ENCODE data around the gene RNF182.
"Not testable (repeated sequence)": the region's sequence is repeated elsewhere in the genome, so short reads cannot be mapped to it uniquely, and the experiment has no call there.

Gene RNF182, protein sequence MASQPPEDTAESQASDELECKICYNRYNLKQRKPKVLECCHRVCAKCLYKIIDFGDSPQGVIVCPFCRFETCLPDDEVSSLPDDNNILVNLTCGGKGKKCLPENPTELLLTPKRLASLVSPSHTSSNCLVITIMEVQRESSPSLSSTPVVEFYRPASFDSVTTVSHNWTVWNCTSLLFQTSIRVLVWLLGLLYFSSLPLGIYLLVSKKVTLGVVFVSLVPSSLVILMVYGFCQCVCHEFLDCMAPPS

DNA sequence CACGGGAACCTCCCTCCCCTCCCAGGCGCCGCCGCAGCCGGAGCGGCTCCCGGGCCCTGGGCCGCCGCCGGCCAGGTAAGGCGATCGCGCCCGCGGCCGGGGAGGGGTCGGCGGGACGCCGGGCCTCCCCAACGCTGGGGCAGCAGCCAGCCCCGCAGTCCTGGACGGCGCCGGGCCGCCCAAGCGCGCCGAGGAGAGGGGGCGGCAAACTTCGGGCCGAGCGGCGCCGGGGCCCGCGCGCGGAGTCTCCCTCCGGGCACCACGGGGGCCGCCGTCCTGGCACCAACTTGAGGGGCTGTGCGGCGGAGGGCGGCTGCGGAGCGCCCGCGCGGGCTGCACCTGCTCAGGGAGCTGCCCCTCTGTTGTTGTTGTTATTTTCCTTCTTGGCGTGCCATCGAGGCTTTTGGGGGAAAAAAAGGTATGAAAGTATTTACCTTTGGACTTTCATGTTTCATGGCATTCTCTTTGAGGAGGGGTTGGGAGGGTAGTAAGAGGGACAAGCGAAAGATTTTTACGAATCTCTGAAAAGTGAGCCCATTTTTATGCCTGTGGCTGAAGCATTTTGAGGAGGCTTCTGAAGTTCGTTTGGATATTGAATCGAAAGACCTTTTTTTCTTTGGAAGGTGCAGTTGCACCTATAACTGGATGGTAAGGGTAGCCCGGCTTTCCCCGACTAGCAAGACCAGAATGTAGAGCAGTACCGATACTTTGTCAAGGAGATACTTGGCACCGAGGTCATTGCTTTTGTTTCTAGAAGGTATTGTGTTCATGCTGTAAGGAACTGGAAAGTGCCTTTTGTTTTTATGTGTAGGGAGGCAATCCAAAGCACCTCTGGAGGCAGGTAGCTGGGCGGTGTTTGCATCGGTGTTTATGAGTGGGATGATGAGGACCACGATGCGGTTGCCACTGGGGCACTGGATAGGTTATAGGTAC lies at the start of gene RNF182:
RNF182 (plus strand) TSS at position 4 of the 933 bp plus-strand sequence. CDS start 52,168 bp downstream, outside the sequence.
- H3K9me3 ChIP-seq (ENCODE audit: control insufficient read depth in 1 of 2, low read length in 2 of 2) = no peaks in the 10 kb centered on the region
- H3K36me3 ChIP-seq (ENCODE audit: control insufficient read depth in 1 of 2, insufficient read depth in 2 of 2, low read length in 2 of 2) = no peaks in the 10 kb centered on the region
- H3K27me3 ChIP-seq (ENCODE audit: low read depth, low read length) = peaks cover 30% of the 10 kb centered on the region
- H3K4me1 ChIP-seq (ENCODE audit: control insufficient read depth in 1 of 2, insufficient read depth in 2 of 2, low read length in 2 of 2) = peaks cover 5 to 14% of the 10 kb centered on the region in 2 donors
- peak within 1 kb of the TSS; percentile 47 to 59 for H3K4me3 ChIP-seq (ENCODE audit: low read depth in 1 of 2, low read length in 2 of 2)
- H3K27ac ChIP-seq (ENCODE audit: low read length) = no peak within 1 kb of the TSS

DNA sequence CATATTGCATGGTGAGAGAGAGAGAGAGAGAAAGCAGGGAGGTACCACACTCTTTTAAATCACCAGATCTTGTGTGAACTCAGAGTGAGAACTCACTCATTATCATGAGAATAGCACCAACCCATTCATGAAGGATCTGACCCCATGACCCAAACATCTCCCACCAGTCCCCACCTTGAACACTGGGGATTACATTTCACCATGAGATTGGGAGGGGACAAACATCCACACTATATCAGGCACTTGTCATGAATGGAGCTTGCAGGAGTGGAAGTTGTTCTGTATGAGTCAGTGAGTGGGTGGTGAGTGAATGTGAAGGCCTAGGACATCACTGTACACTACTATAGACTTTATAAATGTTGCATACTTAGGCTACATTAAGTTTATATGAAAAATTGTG lies 47.7 kb upstream of the RNF182 start:
- H3K9me3 ChIP-seq (ENCODE audit: control insufficient read depth in 1 of 2, low read length in 2 of 2) = no peaks in the 10 kb centered on the region
- H3K27ac ChIP-seq (ENCODE audit: low read length) = no peak overlapping the region
- H3K36me3 ChIP-seq (ENCODE audit: control insufficient read depth in 1 of 2, insufficient read depth in 2 of 2, low read length in 2 of 2) = no peaks in the 10 kb centered on the region
- H3K4me1 ChIP-seq (ENCODE audit: control insufficient read depth in 1 of 2, insufficient read depth in 2 of 2, low read length in 2 of 2) = peaks cover 0 to 10% of the 10 kb centered on the region in 2 donors
- no peak overlapping the region for H3K4me3 ChIP-seq (ENCODE audit: low read depth in 1 of 2, low read length in 2 of 2)
- H3K27me3 ChIP-seq (ENCODE audit: low read depth, low read length) = no peaks in the 10 kb centered on the region

DNA sequence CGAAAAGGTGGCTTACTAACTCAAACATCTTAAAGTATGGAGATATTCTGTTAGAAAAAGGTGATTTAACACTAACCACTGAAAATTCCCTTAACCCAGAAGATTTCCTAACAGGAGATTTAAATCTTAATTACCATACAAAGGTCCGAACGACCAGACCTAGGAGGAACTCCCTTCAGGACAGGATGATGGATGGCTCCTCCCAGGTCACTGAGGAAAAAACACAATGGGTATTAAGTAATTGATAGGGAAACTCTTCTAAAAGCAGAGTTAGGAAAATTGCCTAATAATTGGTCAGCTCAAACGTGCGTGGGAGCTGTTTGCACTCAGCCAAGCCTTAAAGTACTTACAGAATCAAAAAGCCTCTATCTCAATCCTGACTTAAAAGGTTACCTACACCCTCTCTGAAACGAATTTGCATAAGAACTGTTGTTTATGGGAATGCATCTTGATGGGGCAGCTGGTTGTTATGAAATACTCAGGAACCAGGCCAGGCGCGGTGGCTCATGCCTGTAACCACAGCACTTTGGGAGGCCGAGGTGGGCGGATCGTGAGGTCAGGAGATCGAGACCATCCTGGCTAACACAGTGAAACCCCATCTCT lies 44.6 kb upstream of the RNF182 start:
- not testable (repeated sequence) for H3K4me1 ChIP-seq (ENCODE audit: control insufficient read depth in 1 of 2, insufficient read depth in 2 of 2, low read length in 2 of 2)

DNA sequence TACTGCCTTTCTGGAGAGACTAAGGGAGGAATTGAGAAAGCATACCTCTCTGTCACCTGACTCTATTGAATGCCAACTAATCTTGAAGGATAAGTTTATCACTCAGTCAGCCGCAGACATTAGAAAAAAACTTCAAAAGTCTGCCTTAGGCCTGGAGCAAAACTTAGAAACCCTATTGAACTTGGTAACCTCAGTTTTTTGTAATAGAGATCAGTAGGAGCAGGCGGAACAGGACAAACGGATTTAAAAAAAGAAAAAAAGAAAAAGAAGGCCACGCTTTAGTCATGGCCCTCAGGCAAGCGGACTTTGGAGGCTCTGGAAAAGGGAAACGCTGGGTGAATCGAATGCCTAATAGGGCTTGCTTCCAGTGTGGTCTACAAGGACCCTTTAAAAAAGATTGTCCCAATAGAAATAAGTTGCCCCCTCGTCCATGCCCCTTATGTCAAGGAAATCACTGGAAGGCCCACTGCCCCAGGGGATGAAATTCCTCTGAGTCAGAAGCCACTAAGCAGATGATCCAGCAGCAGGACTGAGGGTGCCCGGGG lies 43.1 kb upstream of the RNF182 start:
- no peaks in the 10 kb centered on the region for H3K27me3 ChIP-seq (ENCODE audit: low read depth, low read length)
- no peaks in the 10 kb centered on the region for H3K9me3 ChIP-seq (ENCODE audit: control insufficient read depth in 1 of 2, low read length in 2 of 2)
- H3K27ac ChIP-seq (ENCODE audit: low read length) = no peak overlapping the region
- no peak overlapping the region for H3K4me3 ChIP-seq (ENCODE audit: low read depth in 1 of 2, low read length in 2 of 2)
- no peaks in the 10 kb centered on the region for H3K36me3 ChIP-seq (ENCODE audit: control insufficient read depth in 1 of 2, insufficient read depth in 2 of 2, low read length in 2 of 2)
- H3K4me1 ChIP-seq (ENCODE audit: control insufficient read depth in 1 of 2, insufficient read depth in 2 of 2, low read length in 2 of 2) = no peaks in the 10 kb centered on the region

More for the DNA sequence above, 44.6 kb upstream of the RNF182 start:
- not testable (repeated sequence) for H3K4me3 ChIP-seq (ENCODE audit: low read depth in 1 of 2, low read length in 2 of 2); H3K27me3 ChIP-seq (ENCODE audit: low read depth, low read length); H3K27ac ChIP-seq (ENCODE audit: low read length); H3K36me3 ChIP-seq (ENCODE audit: control insufficient read depth in 1 of 2, insufficient read depth in 2 of 2, low read length in 2 of 2); H3K9me3 ChIP-seq (ENCODE audit: control insufficient read depth in 1 of 2, low read length in 2 of 2)

DNA sequence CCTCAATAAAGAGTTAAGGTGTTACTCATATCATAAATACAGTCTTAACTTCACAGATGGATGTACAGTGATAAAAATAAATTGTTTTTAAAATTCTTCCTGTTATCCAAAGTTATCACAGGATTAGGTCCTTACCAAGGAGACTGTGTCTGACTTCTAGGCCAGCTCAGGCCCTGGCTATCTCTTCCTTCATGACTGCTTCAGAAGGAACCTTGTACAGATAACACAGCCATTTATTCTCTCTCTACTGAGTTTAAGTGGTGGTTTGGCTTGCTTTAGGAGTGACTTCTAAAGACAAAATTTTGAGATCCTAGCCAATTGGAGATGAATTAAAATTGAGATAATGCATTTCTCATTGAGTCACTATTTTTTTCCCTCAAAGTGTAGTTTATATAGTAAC lies 40.8 kb upstream of the RNF182 start:
- Histone ChIP-seq H3K9me3 (ENCODE audit: control insufficient read depth in 1 of 2, low read length in 2 of 2) (no peaks in the 10 kb centered on the region), H3K27me3 (ENCODE audit: low read depth, low read length) (no peaks in the 10 kb centered on the region), H3K4me1 (ENCODE audit: control insufficient read depth in 1 of 2, insufficient read depth in 2 of 2, low read length in 2 of 2) (no peaks in the 10 kb centered on the region), H3K36me3 (ENCODE audit: control insufficient read depth in 1 of 2, insufficient read depth in 2 of 2, low read length in 2 of 2) (no peaks in the 10 kb centered on the region), H3K4me3 (ENCODE audit: low read depth in 1 of 2, low read length in 2 of 2) (no peak overlapping the region), H3K27ac (ENCODE audit: low read length) (no peak overlapping the region)

DNA sequence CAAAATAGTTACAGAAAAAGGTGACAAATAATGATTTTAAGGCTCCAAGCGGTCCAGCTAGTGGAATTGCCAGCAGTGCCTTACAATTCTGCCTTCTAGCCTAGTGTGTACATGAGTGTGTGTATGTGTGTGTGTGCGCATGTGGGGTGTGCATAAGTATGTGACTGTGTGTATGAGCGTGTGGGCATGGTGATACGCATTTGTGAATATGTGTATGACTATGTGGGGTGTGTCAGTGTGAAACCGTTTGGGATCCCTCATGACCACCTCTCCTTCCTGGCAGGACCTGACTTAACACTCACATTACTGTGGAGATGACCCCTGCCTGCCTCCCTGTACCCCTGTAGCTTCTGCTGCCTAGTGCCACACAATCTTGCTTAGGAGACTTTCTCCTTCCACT lies 40.4 kb upstream of the RNF182 start:
- H3K27me3 ChIP-seq (ENCODE audit: low read depth, low read length) = no peaks in the 10 kb centered on the region
- no peaks in the 10 kb centered on the region for H3K9me3 ChIP-seq (ENCODE audit: control insufficient read depth in 1 of 2, low read length in 2 of 2)
- no peaks in the 10 kb centered on the region for H3K4me1 ChIP-seq (ENCODE audit: control insufficient read depth in 1 of 2, insufficient read depth in 2 of 2, low read length in 2 of 2)
- no peak overlapping the region for H3K27ac ChIP-seq (ENCODE audit: low read length)
- no peaks in the 10 kb centered on the region for H3K36me3 ChIP-seq (ENCODE audit: control insufficient read depth in 1 of 2, insufficient read depth in 2 of 2, low read length in 2 of 2)
- H3K4me3 ChIP-seq (ENCODE audit: low read depth in 1 of 2, low read length in 2 of 2) = no peak overlapping the region

DNA sequence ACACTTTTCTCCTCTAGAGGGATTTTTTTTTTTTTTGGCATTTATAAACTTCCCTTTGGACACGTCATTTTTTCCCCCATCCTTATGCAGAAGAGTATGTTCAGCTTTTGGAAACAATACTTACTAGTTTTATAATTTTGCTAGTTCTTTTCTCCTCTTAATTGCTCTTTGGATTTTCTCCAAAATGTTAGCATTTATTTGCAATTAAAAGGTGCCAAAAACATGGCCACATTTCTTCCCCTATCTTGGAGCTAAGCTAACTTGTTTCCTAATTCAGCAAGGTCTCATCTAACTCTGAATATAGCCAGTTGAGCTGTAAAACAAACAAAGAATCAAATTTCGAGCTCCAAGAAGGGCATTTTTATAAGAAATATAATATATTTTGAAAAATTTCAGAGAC lies 39.2 kb upstream of the RNF182 start:
- H3K27me3 ChIP-seq (ENCODE audit: low read depth, low read length) = no peaks in the 10 kb centered on the region
- H3K4me1 ChIP-seq (ENCODE audit: control insufficient read depth in 1 of 2, insufficient read depth in 2 of 2, low read length in 2 of 2) = no peaks in the 10 kb centered on the region

DNA sequence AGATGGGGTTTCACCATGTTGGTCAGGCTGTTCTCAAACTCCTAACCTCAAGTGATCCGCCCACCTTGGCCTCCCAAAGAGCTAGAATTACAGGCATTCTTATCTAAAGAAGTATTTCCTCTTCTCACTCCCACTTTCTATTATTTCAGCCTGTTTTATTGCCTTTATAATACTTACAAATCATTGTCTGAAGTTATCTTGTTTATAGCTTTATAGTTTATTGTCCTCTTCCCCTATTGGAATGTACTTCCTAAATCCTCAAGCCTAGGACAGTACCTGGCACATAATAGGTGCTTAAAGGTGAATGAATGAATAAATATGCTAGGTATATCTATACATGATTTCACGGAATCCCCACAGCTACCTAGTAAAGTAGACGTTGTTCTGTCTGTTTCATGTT lies 37.8 kb upstream of the RNF182 start:
- Histone ChIP-seq H3K27ac (ENCODE audit: low read length) (no peak overlapping the region), H3K9me3 (ENCODE audit: control insufficient read depth in 1 of 2, low read length in 2 of 2) (no peaks in the 10 kb centered on the region), H3K36me3 (ENCODE audit: control insufficient read depth in 1 of 2, insufficient read depth in 2 of 2, low read length in 2 of 2) (no peaks in the 10 kb centered on the region), H3K27me3 (ENCODE audit: low read depth, low read length) (no peaks in the 10 kb centered on the region), H3K4me1 (ENCODE audit: control insufficient read depth in 1 of 2, insufficient read depth in 2 of 2, low read length in 2 of 2) (no peaks in the 10 kb centered on the region), H3K4me3 (ENCODE audit: low read depth in 1 of 2, low read length in 2 of 2) (no peak overlapping the region)

More for the DNA sequence above, 39.2 kb upstream of the RNF182 start:
- Histone ChIP-seq H3K9me3 (ENCODE audit: control insufficient read depth in 1 of 2, low read length in 2 of 2) (no peaks in the 10 kb centered on the region), H3K27ac (ENCODE audit: low read length) (no peak overlapping the region), H3K36me3 (ENCODE audit: control insufficient read depth in 1 of 2, insufficient read depth in 2 of 2, low read length in 2 of 2) (no peaks in the 10 kb centered on the region), H3K4me3 (ENCODE audit: low read depth in 1 of 2, low read length in 2 of 2) (no peak overlapping the region)

DNA sequence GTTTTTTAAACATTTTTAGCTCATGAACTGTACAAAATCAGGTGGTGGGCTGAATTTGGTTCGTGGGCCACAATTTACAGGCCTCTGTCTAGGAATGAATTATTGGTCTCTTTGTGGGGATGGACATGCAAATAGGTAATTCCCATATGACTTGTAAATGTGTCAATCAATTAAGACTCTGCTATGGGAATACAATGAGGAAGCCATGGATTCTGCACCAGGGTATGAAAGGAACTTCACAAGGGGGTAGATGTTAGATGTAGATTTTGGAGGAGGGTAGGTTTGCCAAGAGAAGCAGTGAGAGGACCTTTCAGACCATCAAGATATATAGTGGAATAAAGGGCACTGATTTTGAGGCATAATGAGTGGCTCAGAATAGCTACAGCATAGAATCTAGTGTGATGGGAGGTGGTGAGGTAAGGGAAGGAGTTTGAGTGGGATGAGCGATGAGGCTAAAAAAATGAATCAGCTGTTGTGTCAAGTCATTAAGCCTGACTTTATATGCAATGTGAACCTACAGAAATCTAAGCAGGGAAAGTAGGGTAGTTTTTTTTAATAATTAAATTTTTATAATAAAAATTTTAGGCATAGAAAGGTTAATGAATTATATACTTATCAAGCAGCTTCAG lies 32.6 kb upstream of the RNF182 start:
- H3K27me3 ChIP-seq (ENCODE audit: low read depth, low read length) = no peaks in the 10 kb centered on the region
- H3K27ac ChIP-seq (ENCODE audit: low read length) = no peak overlapping the region
- H3K36me3 ChIP-seq (ENCODE audit: control insufficient read depth in 1 of 2, insufficient read depth in 2 of 2, low read length in 2 of 2) = no peaks in the 10 kb centered on the region
- no peaks in the 10 kb centered on the region for H3K9me3 ChIP-seq (ENCODE audit: control insufficient read depth in 1 of 2, low read length in 2 of 2)
- H3K4me1 ChIP-seq (ENCODE audit: control insufficient read depth in 1 of 2, insufficient read depth in 2 of 2, low read length in 2 of 2) = no peaks in the 10 kb centered on the region
- no peak overlapping the region for H3K4me3 ChIP-seq (ENCODE audit: low read depth in 1 of 2, low read length in 2 of 2)

DNA sequence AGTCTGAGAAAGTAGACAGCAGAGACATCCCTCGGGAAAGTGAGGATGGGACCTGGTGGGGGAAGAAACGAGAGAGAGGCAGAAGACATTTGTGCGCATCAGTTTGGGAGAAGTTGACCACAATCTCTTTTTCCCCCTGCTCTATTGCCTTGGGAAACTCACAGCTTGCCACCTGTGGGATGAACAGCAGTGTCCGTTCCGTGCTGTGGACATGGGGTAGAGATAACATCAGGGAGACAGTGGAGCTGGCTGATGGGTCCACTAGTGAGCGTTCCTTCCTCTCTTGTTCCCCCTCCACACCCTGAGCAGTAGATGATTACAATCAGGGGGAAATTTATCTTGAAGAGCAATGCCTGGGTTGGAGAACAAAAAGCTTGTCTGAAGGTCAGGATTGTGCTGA lies 21.8 kb upstream of the RNF182 start:
- H3K27ac ChIP-seq (ENCODE audit: low read length) = no peak overlapping the region
- no peaks in the 10 kb centered on the region for H3K4me1 ChIP-seq (ENCODE audit: control insufficient read depth in 1 of 2, insufficient read depth in 2 of 2, low read length in 2 of 2)
- no peaks in the 10 kb centered on the region for H3K27me3 ChIP-seq (ENCODE audit: low read depth, low read length)

DNA sequence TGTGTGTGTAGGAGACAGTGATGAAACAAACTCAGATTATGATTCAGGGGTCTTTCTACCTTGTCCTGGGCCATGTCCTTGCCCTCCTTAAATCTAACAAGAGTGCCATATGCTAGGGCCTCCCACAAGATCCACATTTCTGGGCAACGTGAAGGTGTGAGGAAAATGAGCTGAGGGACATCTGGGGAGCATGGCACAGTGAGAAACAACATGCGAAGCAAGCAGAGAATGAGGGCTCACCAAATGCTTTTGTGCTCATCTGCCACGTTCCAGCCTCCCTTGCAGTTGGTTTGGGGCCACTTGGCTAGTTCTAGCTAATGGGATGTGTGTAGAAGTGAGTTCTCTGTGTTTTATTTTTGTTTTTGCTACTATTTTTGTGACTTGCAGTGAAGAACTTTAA lies 21.4 kb upstream of the RNF182 start:
- Histone ChIP-seq H3K27me3 (ENCODE audit: low read depth, low read length) (no peaks in the 10 kb centered on the region), H3K4me1 (ENCODE audit: control insufficient read depth in 1 of 2, insufficient read depth in 2 of 2, low read length in 2 of 2) (no peaks in the 10 kb centered on the region), H3K9me3 (ENCODE audit: control insufficient read depth in 1 of 2, low read length in 2 of 2) (no peaks in the 10 kb centered on the region), H3K27ac (ENCODE audit: low read length) (no peak overlapping the region), H3K4me3 (ENCODE audit: low read depth in 1 of 2, low read length in 2 of 2) (no peak overlapping the region), H3K36me3 (ENCODE audit: control insufficient read depth in 1 of 2, insufficient read depth in 2 of 2, low read length in 2 of 2) (no peaks in the 10 kb centered on the region)

More for the DNA sequence above, 21.8 kb upstream of the RNF182 start:
- Histone ChIP-seq H3K36me3 (ENCODE audit: control insufficient read depth in 1 of 2, insufficient read depth in 2 of 2, low read length in 2 of 2) (no peaks in the 10 kb centered on the region), H3K9me3 (ENCODE audit: control insufficient read depth in 1 of 2, low read length in 2 of 2) (no peaks in the 10 kb centered on the region), H3K4me3 (ENCODE audit: low read depth in 1 of 2, low read length in 2 of 2) (no peak overlapping the region)

Measured in muscle layer of duodenum (tissue), 2 donors.